GM12864 (cell line): ENCODE data around the gene CENPP.

ENCODE experiments used
- DNase-seq: peaks from one replicate; pipeline ENCODE4 v3.0.0-alpha.2; 2011; ENCODE audit warnings: low read depth
- H3K4me3 ChIP-seq: 2 replicates; pipeline ENCODE4 v1.5.1; 2011; ENCODE audit warnings: mild to moderate bottlenecking, low read depth, low read length, control low read depth
- CTCF ChIP-seq: IDR thresholded peaks from 2 replicates; pipeline ENCODE4 v1.5.1; 2011; ENCODE audit warnings: low read depth, mild to moderate bottlenecking, moderate library complexity, low read length, control low read depth, inconsistent platforms; ENCODE audit errors: missing control alignments

Gene CENPP

GRCh38 chr9:92605224-92605623 lies 279.5 kb downstream of the CENPP start:
- TF ChIP-seq CTCF = no peak
- no peak for DNase-seq
- H3K4me3 ChIP-seq = no peak overlapping the region

DNA sequence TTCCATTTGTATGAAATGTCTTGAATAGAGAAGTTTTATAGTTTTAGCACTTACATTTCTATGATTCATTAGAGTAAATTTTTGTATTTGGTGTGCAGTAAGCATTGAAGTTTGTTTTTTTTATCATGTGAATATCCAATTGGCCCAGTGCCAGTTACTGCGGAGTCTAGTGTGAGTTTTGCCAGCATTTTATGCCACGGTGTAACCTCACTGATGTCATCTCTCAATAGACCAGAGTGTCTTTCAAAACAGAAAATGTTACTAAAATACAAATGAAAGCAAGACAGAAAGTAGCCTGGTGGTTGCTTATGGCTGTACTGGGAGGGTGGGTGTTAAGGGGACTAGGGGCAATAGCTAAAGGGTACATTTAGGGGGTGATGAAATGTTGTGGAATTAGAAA lies 281.3 kb downstream of the CENPP start:
- no peak overlapping the region for H3K4me3 ChIP-seq
- no peak for DNase-seq
- TF ChIP-seq CTCF = no peak

GRCh38 chr9:92607773-92608172 lies 282.0 kb downstream of the CENPP start:
- no peak for TF ChIP-seq CTCF
- DNase-seq = no peak

DNA sequence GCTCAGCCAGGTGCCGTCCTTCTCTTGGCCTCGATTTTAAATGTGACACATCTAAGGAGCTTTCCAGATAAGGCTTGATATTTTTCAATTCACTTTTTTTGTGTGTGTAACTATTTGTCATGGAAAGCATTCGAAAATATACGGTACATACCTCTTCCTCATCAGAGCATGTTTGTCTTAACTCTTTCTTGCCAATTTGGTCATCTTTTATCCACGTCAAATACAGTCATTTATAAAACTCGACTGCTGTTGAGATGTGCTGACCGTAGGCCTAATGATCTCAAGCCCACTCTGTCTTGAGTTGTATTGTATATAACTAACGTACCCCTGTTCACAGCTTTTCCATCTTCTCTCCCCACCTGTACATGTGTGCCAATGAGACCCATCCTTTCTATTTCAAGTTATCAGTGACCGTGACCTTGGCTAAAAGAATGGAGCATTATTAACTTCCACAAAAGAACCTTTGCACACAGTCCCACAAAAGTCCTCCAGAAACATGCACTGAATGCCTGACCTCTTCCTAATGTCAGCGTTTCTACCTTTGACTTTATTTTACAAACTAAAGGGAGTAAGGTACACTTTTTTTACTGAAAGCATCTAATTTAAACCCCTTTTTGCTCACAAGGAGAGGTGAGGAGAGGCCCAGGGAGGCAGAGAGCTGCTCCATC lies 282.6 kb downstream of the CENPP start:
- H3K4me3 ChIP-seq = no peak overlapping the region
- DNase-seq = no peak
- TF ChIP-seq CTCF = no peak

More at GRCh38 chr9:92607773-92608172, 282.0 kb downstream of the CENPP start:
- H3K4me3 ChIP-seq = no peak overlapping the region

DNA sequence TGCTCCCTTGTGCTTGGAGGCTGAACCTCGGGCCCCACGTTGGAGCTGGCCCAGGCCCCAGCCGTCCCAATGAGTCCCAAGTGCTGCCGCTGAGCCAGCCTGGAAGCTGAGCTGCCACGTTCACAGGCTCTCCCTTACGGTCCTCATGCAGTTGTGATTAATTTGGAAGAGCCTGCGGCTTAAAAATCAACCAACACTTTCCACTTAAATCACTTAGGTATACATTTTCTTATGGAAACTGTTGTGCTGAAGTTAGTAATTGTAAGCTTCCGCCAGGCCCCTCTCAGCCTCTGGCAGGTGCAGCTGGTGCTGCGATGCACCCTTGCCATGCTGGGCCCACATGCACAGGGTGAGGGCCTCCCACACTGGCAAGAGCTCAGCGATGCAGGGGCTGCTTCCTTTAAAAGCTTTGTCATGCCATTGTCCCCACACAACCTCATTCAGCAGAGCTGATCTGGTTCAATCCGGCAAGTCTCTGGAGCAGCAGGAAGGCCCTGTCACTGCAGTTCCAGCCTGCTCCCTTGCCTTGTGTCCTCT lies 283.2 kb downstream of the CENPP start:
- TF ChIP-seq CTCF = no peak
- no peak overlapping the region for H3K4me3 ChIP-seq
- DNase-seq = no peak

DNA sequence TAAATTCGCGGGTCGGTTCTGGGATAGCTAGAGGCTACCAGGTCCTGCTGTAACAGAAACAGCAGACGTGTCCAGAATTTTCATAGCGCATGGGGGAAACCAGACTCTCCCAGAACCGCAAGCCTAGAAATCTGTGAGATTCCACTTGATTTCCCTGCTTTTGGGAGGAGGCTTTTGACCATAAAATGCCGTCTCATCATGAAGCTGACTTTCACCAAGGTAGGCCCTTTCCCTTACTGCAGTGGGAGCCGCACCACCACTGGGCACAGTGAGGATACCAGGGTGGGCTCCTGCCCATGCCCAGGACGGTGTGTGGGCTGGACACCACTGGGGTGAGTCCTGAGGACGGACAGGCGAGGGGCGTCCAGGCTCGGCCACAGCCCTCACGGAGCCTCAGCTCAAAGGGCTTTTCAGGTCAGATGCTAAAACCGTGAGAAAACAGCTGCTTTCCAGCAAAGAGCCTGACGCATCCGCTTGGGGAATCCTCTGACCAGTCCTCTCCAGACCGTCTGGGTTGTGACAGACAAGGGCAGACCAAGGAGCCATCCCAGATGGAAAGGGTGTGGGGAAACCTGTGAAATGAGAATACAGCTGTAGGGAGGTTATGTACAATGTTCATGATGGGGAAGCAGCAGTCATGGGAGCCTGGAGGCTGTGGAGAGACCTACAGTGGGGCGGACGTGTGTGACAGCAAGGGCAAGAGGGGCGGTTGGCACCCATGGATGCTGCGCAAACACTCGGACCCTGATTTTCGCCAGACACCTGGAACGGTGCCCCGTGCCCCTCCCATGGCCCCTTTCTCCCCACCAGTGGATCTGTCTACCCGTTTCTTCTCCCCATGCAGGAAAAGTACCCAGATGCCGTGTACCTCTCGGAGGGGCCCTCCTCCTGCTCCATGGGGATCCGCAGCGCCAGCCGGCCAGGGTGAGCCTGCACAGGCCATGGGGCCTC lies 285.0 kb downstream of the CENPP start:
- DNase-seq = no peak
- TF ChIP-seq CTCF = no peak
- no peak overlapping the region for H3K4me3 ChIP-seq
